Heart right ventricle (tissue), 16 donors: ENCODE data around the gene NUDT16L1. TPM values are rescaled to one million over a fixed set of nuclear protein-coding genes. Genes with fewer than 3 reads are reported as not detected.

Experiments
- ATAC-seq, 8 donors: fragments of 200-7000 bp; cut with Tn5 transposase; one replicate each; pipeline ENCODE4 v1.9.1; 2020; ENCODE audit warnings: mild to moderate bottlenecking in 8 of 8, moderate library complexity in 8 of 8, moderate number of reproducible peaks in 1 of 8
- DNase-seq, 2 donors: peaks; one replicate each; pipeline ENCODE4 v3.0.0-alpha.2; 2020
- H3K27ac ChIP-seq, 10 donors: fragments of 200-600 bp; sonication (generic) in 2 of 10; one replicate each; pipeline versions ENCODE4 v1.5.0 to v1.8.0; 2020 to 2022; ENCODE audit warnings: mild to moderate bottlenecking in 3 of 10
- H3K27me3 ChIP-seq, 7 donors: fragments of 200-600 bp; one replicate each; pipeline ENCODE4 v1.8.0; 2021 to 2022; ENCODE audit warnings: mild to moderate bottlenecking in 2 of 7
- H3K36me3 ChIP-seq, 9 donors: fragments of 200-600 bp; sonication (generic) in 1 of 9; one replicate each; pipeline versions ENCODE4 v1.5.0 to v1.8.0; 2020 to 2022; ENCODE audit warnings: mild to moderate bottlenecking in 2 of 9
- H3K4me1 ChIP-seq, 9 donors: fragments of 200-600 bp; sonication (generic) in 1 of 9; one replicate each; pipeline versions ENCODE4 v1.5.0 to v1.8.0; 2020 to 2022; ENCODE audit warnings: mild to moderate bottlenecking in 4 of 9
- H3K4me3 ChIP-seq, 10 donors: fragments of 200-600 bp; sonication (generic) in 2 of 10; one replicate each; pipeline versions ENCODE4 v1.5.0 to v1.8.0; 2020 to 2022; ENCODE audit warnings: mild to moderate bottlenecking in 7 of 10, moderate library complexity in 2 of 10
- H3K9me3 ChIP-seq, 11 donors: fragments of 200-600 bp in 10 of 11; sonication (generic) in 2 of 11; one replicate each; pipeline versions ENCODE4 v1.5.0 to v1.8.0; 2013 to 2022; ENCODE audit warnings: mild to moderate bottlenecking in 2 of 11, control low read depth in 1 of 11, moderate library complexity in 1 of 11
- WGBS, 2 donors: extraction: QIAGEN DNeasy Blood & Tissue Kit; methylation state at CpG; one replicate each; pipeline ENCODE4 v1.1.7; 2013; ENCODE audit warnings: inconsistent platforms in 1 of 2; 5-methylcytosine and 5-hydroxymethylcytosine counted together
- intact Hi-C, 10 donors: fragments of 100-400 bp; cut with DNase I; formaldehyde crosslinking; loops; one replicate each; pipeline versions ENCODE4 v1.11.1 to v1.14.2; 2022
- polyA plus RNA-seq, 2 donors: library from polyadenylated mRNA; stranded (reverse); fragments of 200-250 nt; gene quantifications; one replicate each; pipeline ENCODE4 v1.2.3, GENCODE V29; 2013
- total RNA-seq, 10 donors: library from RNA; stranded (reverse); fragmentation: NEBNext Ultra II Directional in 3 of 10; extraction: Animal tissue kit (Norgen Biotek cat#: 25700) in 3 of 10; gene quantifications; one replicate each; pipeline versions ENCODE4 v1.2.1 to v1.2.4, GENCODE V29; 2021 to 2023
- TF ChIP-seq, protein P1 (sequence below), 9 donors: fragments of 200-600 bp; sonication (generic) in 2 of 9; IDR thresholded peaks; one replicate each; pipeline versions ENCODE4 v1.5.0 to v1.8.0; 2021 to 2022; ENCODE audit warnings: antibody characterized with exemption in 9 of 9, mild to moderate bottlenecking in 5 of 9, moderate library complexity in 1 of 9
- donor health status: Arrhythmogenic right ventricular cardiomyopathy.
- donor health status: ischemic (EF 13 %, LVEDD 7.1; RV severe dilation, severe dysfunction).
- donor health status: healthy with polysubstance abuse.
- donor health status: DM: no; HTN: yes; CAD: no.
- donor health status: DM: no; HTN: no; CAD: no.
- donor health status: ischemic (EF 25% LVEDD 6.9; RV normal size, moderate dysfunction).
- donor health status: ischemic (EF 25% LVEDD 5.7; RV mildly dilated, moderate dysfunction).
- donor health status: healthy.
- donor health status: DM: yes; HTN: yes; CAD: no.
- donor health status: Ischemic cardiomyopathy.
- donor health status: ischemic (EF 35%, LVEDD 5.7; RV mildly dilated, moderate dysfunction).
- donor health status: nonischemic (EF 11% LVEDD 7.7; RV severe dilation, severe dysfunction).
- donor health status: DM: yes; HTN: yes; CAD: no.
- donor health status: PGD.
- donor health status: ischemic (EF 29% LVEDD 5.4; RV normal size, mild dysfunction).
- donor health status: nonischemic (EF 23%, LVEDD 6.1; RV moderate dilation, normal function).

The NUDT16L1 gene
- total and polyA plus RNA-seq, 12 donors = 25.4 to 65.7 (median 47.0) TPM

DNA sequence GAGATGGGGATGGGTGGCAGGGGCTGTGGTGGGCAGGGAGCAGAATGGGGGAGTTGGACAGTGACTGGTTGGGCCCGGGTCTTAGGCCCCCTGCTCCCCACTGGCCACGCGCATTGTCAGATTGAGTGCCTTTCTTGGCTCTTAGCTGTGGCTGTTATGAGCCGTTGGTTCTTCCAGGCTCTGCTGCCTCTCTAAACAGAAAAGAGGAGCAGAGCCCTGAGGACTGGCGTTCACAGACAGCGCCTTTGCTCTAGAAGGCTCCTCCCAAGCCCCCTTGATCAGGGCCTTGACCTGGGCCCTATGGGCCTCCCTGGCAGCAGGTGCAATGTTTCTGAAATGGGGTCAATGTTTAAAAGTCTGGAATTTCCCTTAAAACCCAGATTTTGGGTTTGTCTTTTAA, 14.8 kb upstream of the NUDT16L1 start:
- peaks cover 0 to 81% (median 0%) of the 10 kb centered on the region in 9 donors for H3K36me3 ChIP-seq
- ATAC-seq = no peak

GRCh38 chr16:4679156-4679849, 14.1 kb upstream of the NUDT16L1 start:
- Histone ChIP-seq H3K4me1 (peaks cover 5 to 68% (median 29%) of the 10 kb centered on the region in 9 donors), H3K4me3 (peak overlapping the region in 9 of 10 donors; percentile 11 to 45 (median 40)), H3K36me3 (peaks cover 0 to 81% (median 4%) of the 10 kb centered on the region in 9 donors), H3K27me3 (no peaks in the 10 kb centered on the region), H3K9me3 (no peaks in the 10 kb centered on the region), H3K27ac (peak overlapping the region in 9 of 10 donors; percentile 67 to 91 (median 80))
- intact Hi-C loops = loop anchor here in 2 of 10 donors (5.0 kb wide), 2 partner anchors 42 to 52 kb away; no protein-coding TSS in a partner anchor
- TF ChIP-seq, protein P1, sequence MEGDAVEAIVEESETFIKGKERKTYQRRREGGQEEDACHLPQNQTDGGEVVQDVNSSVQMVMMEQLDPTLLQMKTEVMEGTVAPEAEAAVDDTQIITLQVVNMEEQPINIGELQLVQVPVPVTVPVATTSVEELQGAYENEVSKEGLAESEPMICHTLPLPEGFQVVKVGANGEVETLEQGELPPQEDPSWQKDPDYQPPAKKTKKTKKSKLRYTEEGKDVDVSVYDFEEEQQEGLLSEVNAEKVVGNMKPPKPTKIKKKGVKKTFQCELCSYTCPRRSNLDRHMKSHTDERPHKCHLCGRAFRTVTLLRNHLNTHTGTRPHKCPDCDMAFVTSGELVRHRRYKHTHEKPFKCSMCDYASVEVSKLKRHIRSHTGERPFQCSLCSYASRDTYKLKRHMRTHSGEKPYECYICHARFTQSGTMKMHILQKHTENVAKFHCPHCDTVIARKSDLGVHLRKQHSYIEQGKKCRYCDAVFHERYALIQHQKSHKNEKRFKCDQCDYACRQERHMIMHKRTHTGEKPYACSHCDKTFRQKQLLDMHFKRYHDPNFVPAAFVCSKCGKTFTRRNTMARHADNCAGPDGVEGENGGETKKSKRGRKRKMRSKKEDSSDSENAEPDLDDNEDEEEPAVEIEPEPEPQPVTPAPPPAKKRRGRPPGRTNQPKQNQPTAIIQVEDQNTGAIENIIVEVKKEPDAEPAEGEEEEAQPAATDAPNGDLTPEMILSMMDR (IDR thresholded peaks at IDR 0.05) = no peak
- 52 to 65% methylated on average over 20 of the region's 20 CpGs for WGBS, 2 donors
- ATAC-seq (no peak), DNase-seq (peak in 1 of 2 donors; percentile 59)

More for the DNA sequence above, 14.8 kb upstream of the NUDT16L1 start:
- H3K9me3 ChIP-seq = no peaks in the 10 kb centered on the region
- H3K27me3 ChIP-seq = no peaks in the 10 kb centered on the region
- peaks cover 5 to 68% (median 29%) of the 10 kb centered on the region in 9 donors for H3K4me1 ChIP-seq
- 83 to 86% methylated on average over 6 of the region's 6 CpGs for WGBS, 2 donors
- TF ChIP-seq, protein P1 (IDR thresholded peaks at IDR 0.05) = no peak
- DNase-seq = no peak
- H3K4me3 ChIP-seq = no peak overlapping the region
- H3K27ac ChIP-seq = peak overlapping the region in 9 of 10 donors; percentile 25 to 91 (median 79)
- intact Hi-C loops = loop anchor here in 2 of 10 donors (5.0 kb wide), 2 partner anchors 41 to 51 kb away; no protein-coding TSS in a partner anchor

GRCh38 chr16:4679850-4680636, 13.3 kb upstream of the NUDT16L1 start:
- Histone ChIP-seq H3K36me3 (peaks cover 0 to 84% (median 5%) of the 10 kb centered on the region in 9 donors), H3K27me3 (no peaks in the 10 kb centered on the region), H3K4me1 (peaks cover 5 to 68% (median 29%) of the 10 kb centered on the region in 9 donors), H3K4me3 (peak overlapping the region; percentile 6 to 45 (median 37)), H3K27ac (peak overlapping the region in 9 of 10 donors; percentile 67 to 91 (median 80)), H3K9me3 (no peaks in the 10 kb centered on the region)
- intact Hi-C loops = loop anchor here in 2 of 10 donors (5.0 to 10.0 kb wide), 3 partner anchors 43 to 165 kb away; no protein-coding TSS in a partner anchor
- TF ChIP-seq, protein P1 (IDR thresholded peaks at IDR 0.05) = no peak
- ATAC-seq (peak; percentile 13 to 35 (median 26)), DNase-seq (peak; percentile 59 to 74)
- WGBS, 2 donors = 55 to 68% methylated on average over 47 of the region's 47 CpGs
